ENCODE measurements around the gene MASP2. TPM values are rescaled to one million over a fixed set of nuclear protein-coding genes. Genes with fewer than 3 reads are reported as not detected.
"Not testable (repeated sequence)": the region's sequence is repeated elsewhere in the genome, so short reads cannot be mapped to it uniquely, and the experiment has no call there.

MASP2 gene
- total RNA-seq, 1 experiment from 2014 or later, result 0.25 TPM

DNA sequence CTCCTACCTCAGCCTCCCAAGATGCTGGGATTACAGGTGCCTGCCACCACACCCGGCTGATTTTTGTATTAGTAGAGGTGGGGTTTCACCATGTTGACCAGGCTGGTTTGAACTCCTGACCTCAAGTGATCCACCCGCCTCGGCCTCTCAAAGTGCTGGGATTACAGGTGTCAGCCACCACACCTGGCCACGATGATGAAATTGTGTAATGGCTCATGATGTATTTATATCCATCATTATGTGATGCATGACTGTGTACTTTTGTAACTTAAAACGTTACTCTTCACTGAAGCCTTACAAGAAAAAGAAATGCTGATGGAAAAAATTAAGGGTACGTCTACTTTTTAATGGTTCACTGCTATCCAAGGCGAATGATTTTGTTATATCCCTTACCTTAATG lies 27.1 kb downstream of the MASP2 start:
- Histone ChIP-seq H3K9me2 (ENCODE audit: insufficient read depth) (no peaks in the 10 kb centered on the region), H3K9me3 (ENCODE audit: control insufficient read depth in 1 of 2, insufficient read depth in 1 of 2, low read depth in 1 of 2, low read length in 2 of 2) (no peaks in the 10 kb centered on the region), H3K4me2 (ENCODE audit: low read length) (no peak overlapping the region), H3K27me3 (ENCODE audit: insufficient read depth, low read length) (no peaks in the 10 kb centered on the region), H3K79me2 (ENCODE audit: insufficient read depth, low read length) (peaks cover 67% of the 10 kb centered on the region), H3K4me3 (replicated peaks in 1 of 2; ENCODE audit: low read depth in 1 of 2, low read length in 2 of 2) (no peak overlapping the region), H3K27ac (ENCODE audit: low read depth, low read length) (no peak overlapping the region), H3K9ac (ENCODE audit: low read length) (no peak overlapping the region), H4K20me1 (ENCODE audit: insufficient read depth) (peaks cover 18% of the 10 kb centered on the region; the same call in 1 of the 2 replicates), H3K4me1 (ENCODE audit: control insufficient read depth in 1 of 2, insufficient read depth in 2 of 2, low read length in 2 of 2) (no peaks in the 10 kb centered on the region), H2AFZ (ENCODE audit: low read depth, low read length, poor library complexity, severe bottlenecking) (no peak overlapping the region), H3K36me3 (ENCODE audit: control insufficient read depth in 1 of 2, insufficient read depth in 2 of 2, low read length in 2 of 2) (peaks cover 61 to 78% of the 10 kb centered on the region in 2 experiments)
- BruUV-seq (replicated peaks), result no TSS peak
- intact Hi-C loops (cut with micrococcal nuclease), result no loop called here
- ChIA-PET POLR2A (no interaction called here), RAD21 (ENCODE audit: low non-redundant PET in 1 of 2, low total read pairs in 2 of 2, uncharacterized antibody in 2 of 2, unreplicated experiment in 2 of 2) (no interaction called here), CTCF (no interaction called here)
- no peak for DNase-seq (ENCODE audit: low read depth, low spot score)
- TF ChIP-seq EZH2phosphoT487 (IDR thresholded peaks at IDR 0.05; ENCODE audit: borderline replicate concordance), result no peak
- ATAC-seq, result no peak

DNA sequence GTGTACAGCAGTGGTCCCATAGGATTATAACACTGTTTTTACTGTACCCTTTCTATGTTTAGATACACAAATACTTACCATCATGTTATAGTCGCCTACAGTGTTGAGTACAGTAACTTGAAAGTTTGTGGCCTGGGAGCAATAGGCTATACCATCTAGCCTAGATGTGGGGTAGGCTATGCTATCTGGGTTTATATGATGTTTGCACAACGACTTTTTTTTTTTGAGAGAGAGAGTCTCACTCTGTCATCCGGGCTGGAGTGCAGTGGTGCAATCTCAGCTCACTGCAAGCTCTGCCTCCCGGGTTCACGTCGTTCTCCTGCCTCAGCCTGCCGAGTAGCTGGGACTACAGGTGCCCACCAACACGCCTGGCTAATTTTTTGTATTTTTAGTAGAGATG lies 27.7 kb downstream of the MASP2 start:
- H3K27ac ChIP-seq (ENCODE audit: low read depth, low read length); BruUV-seq (replicated peaks); H3K9ac ChIP-seq (ENCODE audit: low read length); H3K4me2 ChIP-seq (ENCODE audit: low read length); ATAC-seq; H2AFZ ChIP-seq (ENCODE audit: low read depth, low read length, poor library complexity, severe bottlenecking); H3K9me2 ChIP-seq (ENCODE audit: insufficient read depth); intact Hi-C loops (cut with micrococcal nuclease); CTCF ChIA-PET; H3K4me3 ChIP-seq (replicated peaks in 1 of 2; ENCODE audit: low read depth in 1 of 2, low read length in 2 of 2); H3K4me1 ChIP-seq (ENCODE audit: control insufficient read depth in 1 of 2, insufficient read depth in 2 of 2, low read length in 2 of 2); H3K27me3 ChIP-seq (ENCODE audit: insufficient read depth, low read length); DNase-seq (ENCODE audit: low read depth, low spot score); POLR2A ChIA-PET; H3K9me3 ChIP-seq (ENCODE audit: control insufficient read depth in 1 of 2, insufficient read depth in 1 of 2, low read depth in 1 of 2, low read length in 2 of 2); RAD21 ChIA-PET (ENCODE audit: low non-redundant PET in 1 of 2, low total read pairs in 2 of 2, uncharacterized antibody in 2 of 2, unreplicated experiment in 2 of 2): not testable (repeated sequence)
- H3K36me3 ChIP-seq (ENCODE audit: control insufficient read depth in 1 of 2, insufficient read depth in 2 of 2, low read length in 2 of 2), result peaks cover 61 to 80% of the 10 kb centered on the region in 2 experiments
- H4K20me1 ChIP-seq (ENCODE audit: insufficient read depth), result peaks cover 21% of the 10 kb centered on the region; the same call in 1 of the 2 replicates
- peaks cover 71% of the 10 kb centered on the region for H3K79me2 ChIP-seq (ENCODE audit: insufficient read depth, low read length)

GRCh38 chr1:11013160-11013531 lies 33.9 kb downstream of the MASP2 start:
- ChIA-PET RAD21 (ENCODE audit: low non-redundant PET in 1 of 2, low total read pairs in 2 of 2, uncharacterized antibody in 2 of 2, unreplicated experiment in 2 of 2) (no interaction called here), POLR2A (interaction anchor here (1.7 kb wide), 1 partner anchor 18 kb away, joined by 3 read pairs; no protein-coding TSS in a partner anchor), CTCF (no interaction called here)
- H3K9me2 ChIP-seq (ENCODE audit: insufficient read depth), result no peaks in the 10 kb centered on the region
- H4K20me1 ChIP-seq (ENCODE audit: insufficient read depth), result peaks cover 25% of the 10 kb centered on the region; the same call in 1 of the 2 replicates
- no peak for DNase-seq (ENCODE audit: low read depth, low spot score)
- H3K79me2 ChIP-seq (ENCODE audit: insufficient read depth, low read length), result peaks cover 54% of the 10 kb centered on the region
- H3K4me1 ChIP-seq (ENCODE audit: control insufficient read depth in 1 of 2, insufficient read depth in 2 of 2, low read length in 2 of 2), result peaks cover 14 to 20% of the 10 kb centered on the region in 2 experiments
- no TSS peak for BruUV-seq (replicated peaks)
- H3K36me3 ChIP-seq (ENCODE audit: control insufficient read depth in 1 of 2, insufficient read depth in 2 of 2, low read length in 2 of 2), result peaks cover 32 to 42% of the 10 kb centered on the region in 2 experiments
- peak overlapping the region; percentile 71 to 91 for H3K4me3 ChIP-seq (replicated peaks in 1 of 2; ENCODE audit: low read depth in 1 of 2, low read length in 2 of 2)
- intact Hi-C loops (cut with micrococcal nuclease), result no loop called here
- H3K27me3 ChIP-seq (ENCODE audit: insufficient read depth, low read length), result no peaks in the 10 kb centered on the region
- peak; percentile 31 for ATAC-seq
- peak overlapping the region; percentile 90 for H3K27ac ChIP-seq (ENCODE audit: low read depth, low read length)
- no peak overlapping the region for H2AFZ ChIP-seq (ENCODE audit: low read depth, low read length, poor library complexity, severe bottlenecking)
- peak overlapping the region; percentile 80 for H3K4me2 ChIP-seq (ENCODE audit: low read length)
- H3K9me3 ChIP-seq (ENCODE audit: control insufficient read depth in 1 of 2, insufficient read depth in 1 of 2, low read depth in 1 of 2, low read length in 2 of 2), result no peaks in the 10 kb centered on the region
- H3K9ac ChIP-seq (ENCODE audit: low read length), result peak overlapping the region; percentile 99
- no peak for TF ChIP-seq CEBPB (IDR thresholded peaks at IDR 0.05; ENCODE audit: low read depth)
- TF ChIP-seq SRF (IDR thresholded peaks at IDR 0.05; ENCODE audit: low read depth), result no peak
- TF ChIP-seq SIN3A (IDR thresholded peaks at IDR 0.05; ENCODE audit: low read depth), result no peak
- no peak for TF ChIP-seq ZFX (IDR thresholded peaks at IDR 0.05)
- no peak for TF ChIP-seq CTCF (IDR thresholded peaks at IDR 0.05 in 2 of 3, conservative IDR thresholded peaks at IDR 0.05 in 1 of 3; ENCODE audit: borderline replicate concordance in 1 of 3, insufficient read depth in 1 of 3, low read depth in 2 of 3, low read length in 2 of 3)
- TF ChIP-seq SP1 (IDR thresholded peaks at IDR 0.05; ENCODE audit: low read depth), result no peak
- no peak for TF ChIP-seq ATF3 (IDR thresholded peaks at IDR 0.05)
- TF ChIP-seq FOSL1 (IDR thresholded peaks at IDR 0.05; ENCODE audit: low read depth), result no peak
- no peak for TF ChIP-seq ZBTB33 (IDR thresholded peaks at IDR 0.05; ENCODE audit: extremely low read depth, insufficient replicate concordance, low read length)
